Adrenal gland (tissue), 5 donors: ENCODE measurements around the gene ATOSA.

Experiments used
- POLR2A ChIP-seq, 2 donors: fragments of 450-650 bp; IDR thresholded peaks; one replicate each; pipeline ENCODE4 v1.6.1; 2017; ENCODE audit warnings: antibody characterized with exemption in 2 of 2, mild to moderate bottlenecking in 2 of 2, moderate library complexity in 1 of 2
- TF ChIP-seq, protein P1 (sequence below), 6 experiments: fragments of 450-650 bp in 4 of 6; fragments of 200-600 bp in 2 of 6; sonication (generic) in 1 of 6; IDR thresholded peaks; 1 replicate in 5 of 6; 2 replicates in 1 of 6; pipeline versions ENCODE4 v1.5.1 to v1.8.0; 2016 to 2021; ENCODE audit warnings: antibody characterized with exemption in 6 of 6, mild to moderate bottlenecking in 2 of 6, moderate library complexity in 1 of 6
- donor health status: DM: no; HTN: no; CAD: no.

- TF ChIP-seq, protein P1, sequence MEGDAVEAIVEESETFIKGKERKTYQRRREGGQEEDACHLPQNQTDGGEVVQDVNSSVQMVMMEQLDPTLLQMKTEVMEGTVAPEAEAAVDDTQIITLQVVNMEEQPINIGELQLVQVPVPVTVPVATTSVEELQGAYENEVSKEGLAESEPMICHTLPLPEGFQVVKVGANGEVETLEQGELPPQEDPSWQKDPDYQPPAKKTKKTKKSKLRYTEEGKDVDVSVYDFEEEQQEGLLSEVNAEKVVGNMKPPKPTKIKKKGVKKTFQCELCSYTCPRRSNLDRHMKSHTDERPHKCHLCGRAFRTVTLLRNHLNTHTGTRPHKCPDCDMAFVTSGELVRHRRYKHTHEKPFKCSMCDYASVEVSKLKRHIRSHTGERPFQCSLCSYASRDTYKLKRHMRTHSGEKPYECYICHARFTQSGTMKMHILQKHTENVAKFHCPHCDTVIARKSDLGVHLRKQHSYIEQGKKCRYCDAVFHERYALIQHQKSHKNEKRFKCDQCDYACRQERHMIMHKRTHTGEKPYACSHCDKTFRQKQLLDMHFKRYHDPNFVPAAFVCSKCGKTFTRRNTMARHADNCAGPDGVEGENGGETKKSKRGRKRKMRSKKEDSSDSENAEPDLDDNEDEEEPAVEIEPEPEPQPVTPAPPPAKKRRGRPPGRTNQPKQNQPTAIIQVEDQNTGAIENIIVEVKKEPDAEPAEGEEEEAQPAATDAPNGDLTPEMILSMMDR (IDR thresholded peaks at IDR 0.05) = no peak
- no peak for TF ChIP-seq POLR2A (IDR thresholded peaks at IDR 0.05)
These were observed 36.2 kb upstream of the ATOSA start for GRCh38 chr15:52715411-52715810.
